Stimulated activated CD8-positive, alpha-beta memory T cell treated with anti-CD3 and anti-CD28 coated beads, Interleukin-7, amount 100 ng/mL, for 24 hours (primary cell): Measurements from ENCODE around the gene YAF2.

Experiments used
- DNase-seq: peaks from one replicate; pipeline ENCODE4 v3.0.0-alpha.2; 2020; ENCODE audit warnings: low read depth

YAF2 gene

GRCh38 chr12:42238240-42239140 lies at the start of gene YAF2:
Gene YAF2 (minus strand): TSS chr12:42238248. CDS start chr12:42238180, 68 bp downstream.
- peak; percentile 76 for DNase-seq

DNA sequence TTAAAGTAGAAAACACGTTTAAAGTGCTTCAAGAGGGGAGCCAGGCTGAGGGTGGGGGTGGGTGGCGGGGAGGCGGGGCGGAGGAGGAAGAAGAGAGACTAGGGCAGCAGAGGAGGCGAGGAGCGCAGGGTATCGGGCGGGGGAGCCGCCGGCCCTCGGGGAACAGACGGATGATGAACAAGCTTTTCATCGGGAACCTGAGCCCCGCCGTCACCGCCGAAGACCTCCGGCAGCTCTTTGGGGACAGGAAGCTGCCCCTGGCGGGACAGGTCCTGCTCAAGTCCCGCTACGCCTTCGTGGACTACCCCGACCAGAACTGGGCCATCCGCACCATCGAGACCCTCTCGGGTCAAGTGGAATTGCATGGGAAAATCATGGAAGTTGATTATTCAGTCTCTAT lies 48.7 kb upstream of the YAF2 start:
- DNase-seq, result no peak

DNA sequence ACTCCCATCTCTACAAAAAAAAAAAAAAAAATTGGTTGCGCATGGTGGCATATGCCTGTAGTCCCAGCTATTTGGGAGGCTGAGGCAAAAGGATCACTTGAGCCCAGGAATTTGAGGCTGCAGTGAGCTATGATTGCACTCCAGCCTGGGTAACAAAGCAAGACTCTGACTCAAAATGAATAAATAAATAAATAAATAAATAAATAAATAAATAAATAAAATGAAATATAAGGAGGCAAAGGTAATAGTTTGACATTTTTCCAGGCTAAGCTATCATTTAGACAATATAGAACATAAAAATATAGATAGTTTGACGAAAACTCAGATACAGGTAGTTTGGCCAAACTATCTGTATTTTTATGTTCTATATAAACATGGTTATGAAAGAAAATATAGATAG lies 47.4 kb upstream of the YAF2 start:
- DNase-seq, result no peak

- no peak for DNase-seq
These were observed 46.8 kb upstream of the YAF2 start for GRCh38 chr12:42284876-42285275.

DNA sequence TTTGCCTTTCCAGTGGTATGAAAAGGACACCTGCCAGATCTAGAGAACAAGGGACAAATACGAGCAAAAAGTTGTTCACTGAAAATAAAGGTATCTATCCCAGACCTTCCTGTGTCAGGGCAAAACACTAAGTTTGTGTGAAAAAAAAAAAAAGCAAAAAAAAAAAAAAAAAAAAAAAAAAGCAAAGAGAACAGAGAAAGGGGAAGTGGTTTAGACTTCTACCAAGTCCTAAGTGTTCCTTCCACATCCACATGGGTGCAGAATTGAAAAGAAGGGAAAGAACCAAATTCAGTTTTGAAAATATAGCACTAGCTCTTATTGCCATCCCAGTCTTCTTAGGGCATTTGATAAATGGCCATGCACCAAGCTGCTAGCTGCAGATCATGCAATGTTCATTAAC lies 46.1 kb upstream of the YAF2 start:
- no peak for DNase-seq

DNA sequence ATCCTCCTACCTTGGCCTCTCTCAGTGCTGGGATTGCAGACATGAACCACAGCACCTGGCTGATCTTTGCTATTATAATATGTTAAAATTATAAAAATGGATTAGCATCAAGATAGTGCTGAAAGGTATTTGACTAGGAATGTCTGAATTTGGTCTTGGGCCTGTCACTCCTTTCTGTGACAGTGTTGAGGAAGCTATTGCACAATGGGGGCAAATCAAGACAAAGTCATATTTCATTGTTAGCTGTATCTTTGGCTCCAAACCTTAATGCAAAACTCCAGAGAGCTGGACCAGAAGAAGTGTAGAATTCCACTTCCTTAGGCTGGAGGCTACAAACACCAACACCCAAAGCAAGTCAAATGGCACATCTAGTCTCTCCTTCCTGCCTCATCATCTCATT lies 45.7 kb upstream of the YAF2 start:
- no peak for DNase-seq

GRCh38 chr12:42282294-42282693 lies 44.2 kb upstream of the YAF2 start:
- DNase-seq, result no peak

DNA sequence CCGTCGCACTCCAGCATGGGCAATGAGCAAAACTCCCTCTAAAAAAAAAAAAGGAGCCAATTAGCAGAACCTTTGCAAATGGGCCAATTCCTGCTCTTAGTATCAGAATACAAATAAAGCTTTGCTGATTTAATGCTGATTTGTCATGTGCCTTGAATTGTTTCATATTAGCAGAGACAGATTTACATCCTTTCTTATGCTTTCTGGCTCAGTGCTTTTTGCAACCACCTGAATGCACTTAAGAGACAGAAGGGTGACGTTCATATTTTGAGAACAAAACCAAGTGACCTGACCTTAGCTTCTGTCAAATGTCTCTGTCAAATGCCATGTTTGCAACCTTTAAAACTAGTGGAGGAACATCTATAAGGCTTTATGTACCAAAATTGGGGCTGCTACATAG lies 43.8 kb upstream of the YAF2 start:
- DNase-seq, result no peak

- no peak for DNase-seq
These were observed 43.2 kb upstream of the YAF2 start for GRCh38 chr12:42281278-42281677.

- no peak for DNase-seq
These were observed 40.1 kb upstream of the YAF2 start for GRCh38 chr12:42278128-42278510.

- no peak for DNase-seq
These were observed 39.5 kb upstream of the YAF2 start for GRCh38 chr12:42277396-42278127.

- no peak for DNase-seq
These were observed 37.5 kb upstream of the YAF2 start for GRCh38 chr12:42275499-42275898.

DNA sequence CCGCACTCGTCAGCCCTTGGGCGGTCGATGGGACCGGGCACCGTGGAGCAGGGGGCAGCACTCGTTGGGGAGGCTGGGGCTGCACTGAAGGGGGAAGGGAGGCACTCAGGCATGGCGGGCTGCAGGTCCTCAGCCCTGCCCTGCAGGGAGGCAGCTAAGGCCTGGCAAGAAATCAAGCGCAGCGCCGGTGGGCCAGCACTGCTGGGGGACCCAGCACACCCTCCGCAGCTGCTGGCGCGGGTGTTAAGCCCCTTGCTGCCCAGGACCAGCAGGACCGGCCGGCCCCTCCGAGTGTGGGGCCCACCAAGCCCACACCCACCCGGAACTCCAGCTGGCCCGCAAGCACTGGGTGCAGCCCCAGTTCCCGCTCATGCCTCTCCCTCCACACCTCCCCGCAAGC lies 35.7 kb upstream of the YAF2 start:
- no peak for DNase-seq

DNA sequence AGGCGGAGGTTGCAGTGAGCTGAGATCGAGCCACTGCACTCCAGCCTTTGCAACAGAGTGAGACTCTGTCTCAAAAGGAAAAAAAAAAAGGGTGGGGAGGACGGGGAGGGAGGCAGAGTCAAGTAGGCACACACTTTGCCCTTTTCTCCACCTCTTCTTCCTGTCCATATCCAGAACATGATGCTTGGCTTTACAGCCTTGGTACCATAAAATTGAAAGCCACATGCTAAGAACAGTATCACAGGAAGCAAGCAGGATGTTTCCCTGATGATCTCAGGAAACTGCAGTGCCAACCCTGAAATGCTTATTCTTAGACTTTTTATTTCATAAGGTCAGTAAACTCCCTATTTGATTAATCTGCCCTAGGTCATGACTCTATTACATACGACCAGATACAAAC lies 32.5 kb upstream of the YAF2 start:
- DNase-seq, result no peak

DNA sequence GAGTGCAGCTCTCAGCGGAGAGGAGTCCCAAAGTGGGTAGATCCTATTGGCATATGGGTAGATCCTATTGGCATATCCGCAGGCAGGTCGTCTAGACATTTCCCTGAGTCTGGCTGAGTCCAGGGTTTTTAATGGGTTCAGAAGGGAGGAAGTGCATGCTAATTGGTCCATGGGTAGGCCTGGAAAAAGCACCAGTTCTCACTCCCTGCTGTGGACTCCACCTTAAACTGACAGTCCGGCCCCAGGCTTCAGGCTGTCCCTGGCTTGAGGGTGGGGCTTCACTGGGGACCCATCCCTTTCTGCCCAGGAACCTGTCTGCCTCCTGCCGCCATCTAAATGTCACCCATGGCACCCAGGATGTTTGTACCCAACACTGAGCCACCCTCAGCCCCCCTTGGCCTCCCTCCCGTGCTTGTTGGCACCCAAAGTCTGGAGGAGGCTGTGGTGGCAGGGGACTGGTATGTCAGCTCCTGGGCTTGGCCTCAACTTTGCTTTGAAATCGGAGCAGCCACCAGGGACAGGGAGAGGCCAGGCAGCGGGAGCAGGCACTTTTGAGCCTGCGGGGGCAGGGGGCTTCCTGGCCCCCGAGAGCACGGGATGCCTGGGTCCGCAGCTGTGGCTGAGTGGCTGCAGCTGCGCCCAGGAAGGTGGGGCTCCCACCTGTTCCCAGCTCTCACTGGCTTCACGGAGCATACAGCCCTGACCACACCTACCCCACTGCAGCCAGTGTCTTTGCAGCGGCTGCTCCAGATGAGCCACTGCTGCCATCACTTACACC lies 29.6 kb upstream of the YAF2 start:
- DNase-seq, result no peak

GRCh38 chr12:42266579-42267230 lies 28.7 kb upstream of the YAF2 start:
- DNase-seq, result no peak

- DNase-seq, result no peak
These were observed 24.2 kb upstream of the YAF2 start for GRCh38 chr12:42262271-42262670.

DNA sequence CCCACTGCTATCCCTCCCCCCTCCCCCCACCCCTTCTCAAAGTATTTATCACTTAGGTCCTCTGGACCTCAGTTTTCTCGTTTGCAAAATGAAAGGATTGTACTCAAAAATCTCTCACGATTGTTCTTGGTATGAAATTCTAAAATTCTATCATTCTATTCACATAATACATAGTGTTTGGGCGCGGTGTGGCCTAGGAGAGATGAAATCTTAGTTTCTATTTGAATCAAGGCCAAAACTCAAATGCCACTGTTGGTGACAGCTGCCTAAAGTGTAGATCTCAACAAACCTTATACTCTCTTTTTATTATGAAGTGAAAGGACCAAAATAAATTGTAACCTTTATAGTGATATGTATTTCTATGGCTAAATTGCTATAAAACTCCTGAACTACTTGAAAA lies 23.7 kb upstream of the YAF2 start:
- no peak for DNase-seq

GRCh38 chr12:42260518-42260917 lies 22.5 kb upstream of the YAF2 start:
- DNase-seq, result no peak

- no peak for DNase-seq
These were observed 21.7 kb upstream of the YAF2 start for GRCh38 chr12:42259699-42260098.

GRCh38 chr12:42255866-42256261 lies 17.8 kb upstream of the YAF2 start:
- DNase-seq, result no peak

DNA sequence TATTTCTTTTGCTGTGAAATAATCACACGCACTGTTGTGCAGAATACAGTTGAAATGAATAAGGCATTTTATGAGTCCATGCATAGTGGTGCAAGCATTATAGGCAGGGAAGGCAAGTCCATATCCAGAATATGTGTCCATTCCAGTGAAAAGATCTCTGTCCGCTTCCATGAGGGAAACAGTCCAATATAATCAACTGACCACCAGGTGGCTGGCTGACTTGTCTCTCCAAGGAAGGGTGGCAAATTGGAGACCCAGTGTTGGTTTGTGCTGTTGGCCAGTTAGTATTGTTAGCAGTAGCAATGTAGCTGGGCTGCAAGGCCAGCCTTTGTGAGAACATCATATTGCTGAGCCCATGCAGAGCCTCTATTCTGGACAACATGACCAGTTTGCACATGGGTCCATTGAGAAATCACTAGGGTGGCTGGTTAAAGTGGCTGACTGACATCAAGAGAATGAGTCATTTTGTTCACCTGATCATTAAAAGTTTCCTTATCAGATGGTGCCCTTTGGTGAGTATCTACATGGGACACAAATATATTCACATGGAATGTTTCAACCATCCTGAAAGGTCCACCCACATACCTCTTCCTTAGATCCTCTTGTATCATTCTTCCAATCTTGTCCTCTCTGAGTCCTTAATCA lies 17.3 kb upstream of the YAF2 start:
- no peak for DNase-seq
